CD4-positive, alpha-beta T cell treated with Interleukin-6 for 4 hours (primary cell): ENCODE measurements around the gene TTC4.

Source experiments
- DNase-seq: peaks from one replicate; pipeline ENCODE4 v3.0.0-alpha.2; 2020; ENCODE audit warnings: mixed read lengths

TTC4 gene

GRCh38 chr1:54715493-54716298 lies at the start of gene TTC4:
TTC4 (plus strand) TSS chr1:54715861; CDS start chr1:54715909, 48 bp downstream.
- peak; percentile 81 for DNase-seq

- no peak for DNase-seq
These were observed 49.3 kb upstream of the TTC4 start for GRCh38 chr1:54666333-54666732.

- DNase-seq: no peak
These were observed 47.9 kb upstream of the TTC4 start for GRCh38 chr1:54667797-54668196.

GRCh38 chr1:54668567-54668966 lies 47.1 kb upstream of the TTC4 start:
- DNase-seq: no peak

- DNase-seq: peak; percentile 63
These were observed 43.6 kb upstream of the TTC4 start for GRCh38 chr1:54671985-54672608.

GRCh38 chr1:54678776-54679643 lies 36.7 kb upstream of the TTC4 start:
- DNase-seq: no peak

GRCh38 chr1:54679706-54680105 lies 36.0 kb upstream of the TTC4 start:
- DNase-seq: no peak

GRCh38 chr1:54680387-54680786 lies 35.3 kb upstream of the TTC4 start:
- no peak for DNase-seq

GRCh38 chr1:54681358-54681757 lies 34.3 kb upstream of the TTC4 start:
- no peak for DNase-seq

- DNase-seq: no peak
These were observed 32.2 kb upstream of the TTC4 start for GRCh38 chr1:54683453-54683852.

GRCh38 chr1:54685335-54685905 lies 30.2 kb upstream of the TTC4 start:
- no peak for DNase-seq

- no peak for DNase-seq
These were observed 29.5 kb upstream of the TTC4 start for GRCh38 chr1:54686155-54686554.

GRCh38 chr1:54694771-54695170 lies 20.9 kb upstream of the TTC4 start:
- no peak for DNase-seq

GRCh38 chr1:54695221-54695620 lies 20.4 kb upstream of the TTC4 start:
- DNase-seq: no peak

- DNase-seq: no peak
These were observed 19.9 kb upstream of the TTC4 start for GRCh38 chr1:54695764-54696163.

GRCh38 chr1:54696262-54696661 lies 19.4 kb upstream of the TTC4 start:
- DNase-seq: no peak

- DNase-seq: no peak
These were observed 17.8 kb upstream of the TTC4 start for GRCh38 chr1:54697896-54698295.

- DNase-seq: no peak
These were observed 17.3 kb upstream of the TTC4 start for GRCh38 chr1:54698346-54698745.

GRCh38 chr1:54699936-54700525 lies 15.6 kb upstream of the TTC4 start:
- DNase-seq: no peak

GRCh38 chr1:54701066-54701465 lies 14.6 kb upstream of the TTC4 start:
- no peak for DNase-seq

- no peak for DNase-seq
These were observed 13.7 kb upstream of the TTC4 start for GRCh38 chr1:54701996-54702395.

GRCh38 chr1:54703471-54703870 lies 12.2 kb upstream of the TTC4 start:
- DNase-seq: no peak

GRCh38 chr1:54705153-54705552 lies 10.5 kb upstream of the TTC4 start:
- DNase-seq: no peak
